Astrocyte (in vitro differentiated cells and primary cell): ENCODE results near the gene ATP5PF. TPM values are rescaled to one million over a fixed set of nuclear protein-coding genes. Genes with fewer than 3 reads are reported as not detected.
A peak's percentile ranks its signal among the peaks of the same experiment; 100 is the strongest.

Experiments used
- DNase-seq: peaks from one replicate; pipeline ENCODE4 v3.0.0-alpha.2; 2010; ENCODE audit warnings: low read depth
- FAIRE-seq: peaks from 2 replicates; lab custom pipeline; 2011; peaks lifted over from hg19 to GRCh38; lab: Jason Lieb, UNC
- H2AFZ ChIP-seq: 2 replicates; pipeline ENCODE4 v1.6.0; 2012; ENCODE audit warnings: low read depth, low read length, inconsistent platforms
- H3K27ac ChIP-seq: 2 replicates; pipeline ENCODE4 v1.5.1; 2011; ENCODE audit warnings: low read depth, low read length, inconsistent platforms
- H3K27me3 ChIP-seq: 2 replicates; pipeline ENCODE4 v1.6.0; 2011; ENCODE audit warnings: low read length, inconsistent platforms; ENCODE audit not compliant: insufficient read depth
- H3K36me3 ChIP-seq: 2 replicates; pipeline ENCODE4 v1.5.1; 2011; ENCODE audit warnings: low read length, inconsistent platforms; ENCODE audit not compliant: insufficient read depth
- H3K4me1 ChIP-seq: 2 replicates; pipeline ENCODE4 v1.5.1; 2011; ENCODE audit warnings: low read length, inconsistent platforms; ENCODE audit not compliant: insufficient read depth
- H3K4me2 ChIP-seq: 2 replicates; pipeline ENCODE4 v1.6.0; 2012; ENCODE audit warnings: low read length, inconsistent platforms
- H3K4me3 ChIP-seq: 2 replicates; pipeline ENCODE4 v1.5.1; 2011; ENCODE audit warnings: low read depth, mild to moderate bottlenecking, low read length, inconsistent platforms; ENCODE audit not compliant: insufficient read depth
- H3K79me2 ChIP-seq: 2 replicates; pipeline ENCODE4 v1.6.0; 2012; ENCODE audit warnings: mild to moderate bottlenecking, low read length, inconsistent platforms; ENCODE audit not compliant: insufficient read depth
- H3K9ac ChIP-seq: 2 replicates; pipeline ENCODE4 v1.6.0; 2012; ENCODE audit warnings: mild to moderate bottlenecking, low read length, inconsistent platforms
- H3K9me3 ChIP-seq: 2 replicates; pipeline ENCODE4 v1.5.1; 2012; ENCODE audit warnings: low read depth, mild to moderate bottlenecking, low read length, inconsistent platforms; ENCODE audit not compliant: insufficient read depth
- H4K20me1 ChIP-seq: 2 replicates; pipeline ENCODE4 v1.6.0; 2012; ENCODE audit warnings: low read length, inconsistent platforms; ENCODE audit not compliant: insufficient read depth
- H3K27ac Mint-ChIP-seq: one replicate; pipeline ENCODE4 v1.8.0; 2021; ENCODE audit warnings: mild to moderate bottlenecking, mixed read lengths; ENCODE audit not compliant: unreplicated experiment
- H3K27me3 Mint-ChIP-seq: one replicate; pipeline ENCODE4 v1.8.0; 2021; ENCODE audit warnings: low read depth, mixed read lengths; ENCODE audit not compliant: unreplicated experiment
- H3K36me3 Mint-ChIP-seq: one replicate; pipeline ENCODE4 v1.8.0; 2021; ENCODE audit warnings: low read depth, mixed read lengths; ENCODE audit not compliant: unreplicated experiment
- H3K4me1 Mint-ChIP-seq: one replicate; pipeline ENCODE4 v1.8.0; 2021; ENCODE audit warnings: low read depth, mixed read lengths; ENCODE audit not compliant: unreplicated experiment
- H3K4me3 Mint-ChIP-seq: one replicate; pipeline ENCODE4 v1.8.0; 2021; ENCODE audit warnings: mild to moderate bottlenecking, moderate library complexity, mixed read lengths; ENCODE audit not compliant: unreplicated experiment
- H3K9me3 Mint-ChIP-seq: one replicate; pipeline ENCODE4 v1.8.0; 2021; ENCODE audit warnings: mild to moderate bottlenecking, mixed read lengths; ENCODE audit not compliant: unreplicated experiment
- EZH2 ChIP-seq: IDR thresholded peaks from 2 replicates; pipeline ENCODE4 v1.6.1; 2012; ENCODE audit warnings: mild to moderate bottlenecking, low read length, inconsistent platforms; ENCODE audit not compliant: insufficient read depth
- total RNA-seq: library from RNA; stranded (reverse); gene quantifications from 2 replicates; pipeline ENCODE4 v1.2.1, GENCODE V29; 2021
- TF ChIP-seq, protein P1 (sequence below): IDR thresholded peaks from 2 replicates; pipeline ENCODE4 v1.5.1; 2011; ENCODE audit warnings: low read depth, mild to moderate bottlenecking, inconsistent platforms, low read length, moderate library complexity; ENCODE audit not compliant: insufficient read depth

Gene ATP5PF
- total RNA-seq, 1 donor from 2014 or later, result 139 TPM

DNA sequence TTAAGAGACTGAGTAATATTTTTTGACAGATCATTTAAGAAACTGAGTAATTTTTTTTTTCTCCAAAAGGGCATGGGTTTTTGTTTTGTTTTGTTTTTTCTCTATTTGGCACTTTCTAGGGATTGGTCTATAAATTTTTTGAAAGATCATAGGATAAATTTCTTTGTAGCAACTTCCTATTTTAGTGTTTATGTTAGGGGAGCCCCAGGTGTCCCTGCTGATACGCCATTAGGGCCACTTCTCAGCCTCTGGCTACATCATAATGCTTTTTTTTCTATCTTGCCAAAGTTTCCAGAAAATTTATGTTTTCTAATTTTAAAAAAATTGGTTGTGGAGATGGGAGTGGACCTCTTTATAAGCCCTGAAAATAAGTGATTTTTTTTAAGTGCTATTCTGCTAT lies 2.7 kb upstream of the ATP5PF start:
- Histone ChIP-seq H3K9me3 (no peaks in the 10 kb centered on the region), H3K36me3 (no peaks in the 10 kb centered on the region), H3K4me2 (peak overlapping the region; percentile 91), H3K27me3 (no peaks in the 10 kb centered on the region), H3K9ac (no peak overlapping the region), H3K79me2 (peaks cover 78% of the 10 kb centered on the region), H2AFZ (no peak overlapping the region), H3K27ac (no peak overlapping the region), H4K20me1 (peaks cover 20% of the 10 kb centered on the region), H3K4me1 (peaks cover 10% of the 10 kb centered on the region), H3K4me3 (no peak overlapping the region)
- no peak for DNase-seq
- Mint-ChIP-seq H3K27me3 (no peaks in the 10 kb centered on the region), H3K9me3 (no peaks in the 10 kb centered on the region), H3K4me1 (peaks cover 14% of the 10 kb centered on the region), H3K36me3 (no peaks in the 10 kb centered on the region), H3K4me3 (peak overlapping the region; percentile 93), H3K27ac (peak overlapping the region; percentile 30)
- TF ChIP-seq, protein P1, sequence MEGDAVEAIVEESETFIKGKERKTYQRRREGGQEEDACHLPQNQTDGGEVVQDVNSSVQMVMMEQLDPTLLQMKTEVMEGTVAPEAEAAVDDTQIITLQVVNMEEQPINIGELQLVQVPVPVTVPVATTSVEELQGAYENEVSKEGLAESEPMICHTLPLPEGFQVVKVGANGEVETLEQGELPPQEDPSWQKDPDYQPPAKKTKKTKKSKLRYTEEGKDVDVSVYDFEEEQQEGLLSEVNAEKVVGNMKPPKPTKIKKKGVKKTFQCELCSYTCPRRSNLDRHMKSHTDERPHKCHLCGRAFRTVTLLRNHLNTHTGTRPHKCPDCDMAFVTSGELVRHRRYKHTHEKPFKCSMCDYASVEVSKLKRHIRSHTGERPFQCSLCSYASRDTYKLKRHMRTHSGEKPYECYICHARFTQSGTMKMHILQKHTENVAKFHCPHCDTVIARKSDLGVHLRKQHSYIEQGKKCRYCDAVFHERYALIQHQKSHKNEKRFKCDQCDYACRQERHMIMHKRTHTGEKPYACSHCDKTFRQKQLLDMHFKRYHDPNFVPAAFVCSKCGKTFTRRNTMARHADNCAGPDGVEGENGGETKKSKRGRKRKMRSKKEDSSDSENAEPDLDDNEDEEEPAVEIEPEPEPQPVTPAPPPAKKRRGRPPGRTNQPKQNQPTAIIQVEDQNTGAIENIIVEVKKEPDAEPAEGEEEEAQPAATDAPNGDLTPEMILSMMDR, result no peak
- TF ChIP-seq EZH2, result no peak
- FAIRE-seq, result no peak

DNA sequence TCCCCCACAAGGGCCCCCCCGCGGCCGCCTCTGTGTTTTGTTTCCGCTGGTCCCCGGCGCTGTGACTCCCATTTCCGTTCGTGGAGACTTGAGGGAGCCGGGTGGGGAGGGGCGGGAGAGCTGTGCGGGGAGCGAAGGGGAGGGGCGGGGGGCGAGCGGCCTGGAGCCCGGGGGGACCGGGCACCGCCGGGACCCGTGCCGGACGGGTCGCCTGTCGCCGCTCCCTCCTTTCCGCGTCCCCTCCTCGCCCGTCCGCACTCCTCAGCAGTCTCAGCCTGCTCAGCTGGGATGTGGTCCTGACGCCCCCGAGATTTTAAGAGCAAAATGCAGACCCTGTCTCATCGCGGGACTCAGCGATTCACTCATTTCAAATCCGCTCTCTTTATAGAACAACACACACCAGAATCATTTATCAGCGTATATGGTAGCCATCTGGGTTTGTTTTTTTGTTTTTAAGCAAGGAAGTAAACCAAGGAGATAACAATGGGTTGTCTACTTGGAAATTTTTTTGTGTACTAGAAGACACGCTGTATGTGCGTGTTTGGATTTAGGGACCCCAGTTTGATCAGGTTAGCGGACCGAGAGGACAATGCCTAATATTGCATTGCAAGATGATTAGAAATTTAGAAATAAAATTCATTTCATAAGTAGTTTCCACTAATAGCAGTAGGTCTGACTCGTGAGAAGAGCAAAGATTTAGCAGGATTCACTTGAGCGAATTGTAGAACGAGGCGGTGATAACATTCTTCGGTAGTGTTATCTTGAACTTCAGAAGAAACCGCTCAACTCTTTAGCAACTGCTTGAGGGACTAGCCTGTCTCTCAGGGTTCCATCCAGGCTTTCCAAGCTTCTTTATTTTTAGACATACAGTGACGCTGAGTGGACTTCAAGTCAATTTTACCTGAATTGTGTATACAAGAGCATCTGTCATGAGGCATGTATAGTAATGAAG lies 1.2 kb upstream of the ATP5PF start:
- Histone ChIP-seq H3K79me2 (peaks cover 93% of the 10 kb centered on the region), H4K20me1 (peaks cover 29% of the 10 kb centered on the region), H3K4me1 (peaks cover 10% of the 10 kb centered on the region), H3K9ac (peak overlapping the region; percentile 100), H2AFZ (peak overlapping the region; percentile 72), H3K9me3 (no peaks in the 10 kb centered on the region), H3K4me2 (peak overlapping the region; percentile 91), H3K4me3 (peak overlapping the region; percentile 99), H3K36me3 (no peaks in the 10 kb centered on the region), H3K27me3 (no peaks in the 10 kb centered on the region), H3K27ac (peak overlapping the region; percentile 100)
- Mint-ChIP-seq H3K9me3 (no peaks in the 10 kb centered on the region), H3K27me3 (no peaks in the 10 kb centered on the region), H3K27ac (peak overlapping the region; percentile 77), H3K4me3 (peak overlapping the region; percentile 93), H3K36me3 (no peaks in the 10 kb centered on the region), H3K4me1 (peaks cover 18% of the 10 kb centered on the region)
- no peak for FAIRE-seq
- TF ChIP-seq, protein P1, result no peak
- TF ChIP-seq EZH2, result no peak
- DNase-seq, result peak; percentile 64

DNA sequence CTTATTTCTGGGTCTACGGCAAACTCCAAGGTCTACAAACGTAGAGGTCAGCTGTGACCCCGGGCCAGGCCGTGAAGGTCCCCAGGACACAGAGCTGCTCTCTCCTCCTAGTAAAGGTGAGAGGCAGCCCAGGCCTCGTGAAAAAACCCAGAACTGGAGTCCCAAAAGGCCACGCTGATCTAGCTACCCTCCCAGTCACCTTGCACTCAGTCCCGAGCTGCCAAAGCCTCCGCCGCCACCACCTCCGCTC lies 125 bp downstream of the ATP5PF start:
- Mint-ChIP-seq H3K4me1 (peaks cover 18% of the 10 kb centered on the region), H3K27me3 (no peaks in the 10 kb centered on the region), H3K36me3 (no peaks in the 10 kb centered on the region), H3K9me3 (no peaks in the 10 kb centered on the region), H3K4me3 (peak overlapping the region; percentile 99), H3K27ac (peak overlapping the region; percentile 100)
- H3K9ac ChIP-seq, result peak overlapping the region; percentile 100
- peak overlapping the region; percentile 99 for H3K4me3 ChIP-seq
- H3K27ac ChIP-seq, result peak overlapping the region; percentile 100
- FAIRE-seq, result no peak
- H4K20me1 ChIP-seq, result peaks cover 32% of the 10 kb centered on the region
- TF ChIP-seq EZH2, result no peak
- TF ChIP-seq, protein P1, result no peak
- DNase-seq, result no peak
- H3K9me3 ChIP-seq, result no peaks in the 10 kb centered on the region
- peaks cover 93% of the 10 kb centered on the region for H3K79me2 ChIP-seq
- peaks cover 5% of the 10 kb centered on the region for H3K36me3 ChIP-seq
- peaks cover 10% of the 10 kb centered on the region for H3K4me1 ChIP-seq
- H2AFZ ChIP-seq, result peak overlapping the region; percentile 74
- no peaks in the 10 kb centered on the region for H3K27me3 ChIP-seq
- H3K4me2 ChIP-seq, result peak overlapping the region; percentile 91
